Measurements from ENCODE around the gene RAB8B. TPM values are rescaled to one million over a fixed set of nuclear protein-coding genes. Genes with fewer than 3 reads are reported as not detected.

The RAB8B gene
- total and polyA plus RNA-seq, 12 donors: 5.2 to 54.4 (median 35.5) TPM

- no peak for DNase-seq
- Histone ChIP-seq H3K4me1 (replicated peaks in 1 of 2) (no peaks in the 10 kb centered on the region), H3K27me3 (no peaks in the 10 kb centered on the region), H3K9me3 (replicated peaks in 1 of 3) (no peaks in the 10 kb centered on the region), H3K36me3 (replicated peaks in 1 of 2) (peaks cover 0 to 44% of the 10 kb centered on the region in 2 donors), H3K27ac (no peak overlapping the region), H3K4me3 (no peak overlapping the region)
- intact Hi-C loops (cut with DNase I): no loop called here
- no peak for TF ChIP-seq POLR2A (IDR thresholded peaks at IDR 0.05)
- TF ChIP-seq, protein P1, sequence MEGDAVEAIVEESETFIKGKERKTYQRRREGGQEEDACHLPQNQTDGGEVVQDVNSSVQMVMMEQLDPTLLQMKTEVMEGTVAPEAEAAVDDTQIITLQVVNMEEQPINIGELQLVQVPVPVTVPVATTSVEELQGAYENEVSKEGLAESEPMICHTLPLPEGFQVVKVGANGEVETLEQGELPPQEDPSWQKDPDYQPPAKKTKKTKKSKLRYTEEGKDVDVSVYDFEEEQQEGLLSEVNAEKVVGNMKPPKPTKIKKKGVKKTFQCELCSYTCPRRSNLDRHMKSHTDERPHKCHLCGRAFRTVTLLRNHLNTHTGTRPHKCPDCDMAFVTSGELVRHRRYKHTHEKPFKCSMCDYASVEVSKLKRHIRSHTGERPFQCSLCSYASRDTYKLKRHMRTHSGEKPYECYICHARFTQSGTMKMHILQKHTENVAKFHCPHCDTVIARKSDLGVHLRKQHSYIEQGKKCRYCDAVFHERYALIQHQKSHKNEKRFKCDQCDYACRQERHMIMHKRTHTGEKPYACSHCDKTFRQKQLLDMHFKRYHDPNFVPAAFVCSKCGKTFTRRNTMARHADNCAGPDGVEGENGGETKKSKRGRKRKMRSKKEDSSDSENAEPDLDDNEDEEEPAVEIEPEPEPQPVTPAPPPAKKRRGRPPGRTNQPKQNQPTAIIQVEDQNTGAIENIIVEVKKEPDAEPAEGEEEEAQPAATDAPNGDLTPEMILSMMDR (IDR thresholded peaks at IDR 0.05): no peak
- 90 to 100% (median 94%) methylated on average over 5 of the region's 5 CpGs for WGBS, 4 donors
Measured at GRCh38 chr15:63306492-63307073, 117.2 kb downstream of the RAB8B start.

GRCh38 chr15:63308491-63308890 is 119.1 kb downstream of the RAB8B start:
- H3K4me3 ChIP-seq: no peak overlapping the region
- no peaks in the 10 kb centered on the region for H3K9me3 ChIP-seq (replicated peaks in 1 of 3)
- intact Hi-C loops (cut with DNase I): no loop called here
- H3K4me1 ChIP-seq (replicated peaks in 1 of 2): no peaks in the 10 kb centered on the region
- WGBS, 4 donors: 87 to 96% (median 89%) methylated on average over 4 of the region's 4 CpGs
- TF ChIP-seq POLR2A (IDR thresholded peaks at IDR 0.05): no peak
- TF ChIP-seq, protein P1 (IDR thresholded peaks at IDR 0.05): no peak
- H3K27ac ChIP-seq: no peak overlapping the region
- peaks cover 0 to 27% of the 10 kb centered on the region in 2 donors for H3K36me3 ChIP-seq (replicated peaks in 1 of 2)
- H3K27me3 ChIP-seq: no peaks in the 10 kb centered on the region
- no peak for DNase-seq

DNA sequence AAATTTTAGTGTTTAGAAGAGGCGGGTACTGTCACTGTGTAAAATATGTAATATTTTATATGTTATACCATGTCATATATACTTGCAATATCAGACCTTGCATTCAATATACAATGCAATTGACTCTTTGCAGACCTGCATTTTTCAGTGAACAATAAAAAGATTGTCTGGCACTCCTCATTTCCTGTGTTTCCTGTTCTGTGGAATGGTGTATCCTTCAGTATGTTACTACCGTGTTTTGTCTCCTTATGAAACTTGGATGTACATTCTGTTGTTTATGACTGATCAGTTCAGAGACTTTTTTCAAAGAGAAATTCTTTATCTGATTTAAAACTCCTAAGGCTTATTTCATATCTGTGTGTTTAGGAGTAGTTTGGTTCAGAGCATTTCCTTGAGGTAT is 119.5 kb downstream of the RAB8B start:
- H3K4me3 ChIP-seq: no peak overlapping the region
- intact Hi-C loops (cut with DNase I): no loop called here
- no peaks in the 10 kb centered on the region for H3K27me3 ChIP-seq
- H3K27ac ChIP-seq: no peak overlapping the region
- WGBS, 4 donors: 84 to 89% (median 87%) methylated on average over 2 of the region's 2 CpGs
- TF ChIP-seq POLR2A (IDR thresholded peaks at IDR 0.05): no peak
- TF ChIP-seq, protein P1 (IDR thresholded peaks at IDR 0.05): no peak
- peaks cover 0 to 27% of the 10 kb centered on the region in 2 donors for H3K36me3 ChIP-seq (replicated peaks in 1 of 2)
- no peaks in the 10 kb centered on the region for H3K4me1 ChIP-seq (replicated peaks in 1 of 2)
- DNase-seq: no peak
- H3K9me3 ChIP-seq (replicated peaks in 1 of 3): no peaks in the 10 kb centered on the region

DNA sequence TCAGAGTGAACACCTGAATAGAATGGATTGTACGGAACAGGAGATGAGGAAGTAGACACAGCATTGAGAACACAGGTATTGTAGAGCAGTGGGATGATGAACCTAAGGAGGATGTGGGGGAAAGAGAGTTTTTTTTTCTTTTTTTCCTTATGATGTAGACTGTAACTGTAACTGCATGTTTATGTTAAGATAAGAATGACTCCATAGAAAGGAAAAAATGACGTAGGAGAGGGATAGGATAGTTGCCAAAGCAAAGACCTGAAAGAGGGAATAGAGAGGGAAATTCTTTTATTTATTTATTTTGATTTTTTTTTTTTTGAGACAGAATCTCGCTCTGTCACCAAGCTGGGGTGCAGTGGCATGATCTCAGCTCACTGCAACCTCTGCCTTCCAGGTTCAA is 121.2 kb downstream of the RAB8B start:
- no peak overlapping the region for H3K27ac ChIP-seq
- intact Hi-C loops (cut with DNase I): no loop called here
- no peak for DNase-seq
- no peaks in the 10 kb centered on the region for H3K27me3 ChIP-seq
- no peaks in the 10 kb centered on the region for H3K9me3 ChIP-seq (replicated peaks in 1 of 3)
- TF ChIP-seq POLR2A (IDR thresholded peaks at IDR 0.05): no peak
- TF ChIP-seq, protein P1 (IDR thresholded peaks at IDR 0.05): no peak
- peaks cover 0 to 12% of the 10 kb centered on the region in 2 donors for H3K36me3 ChIP-seq (replicated peaks in 1 of 2)
- H3K4me3 ChIP-seq: no peak overlapping the region
- H3K4me1 ChIP-seq (replicated peaks in 1 of 2): no peaks in the 10 kb centered on the region
- WGBS, 4 donors: 87 to 92% (median 91%) methylated on average over 3 of the region's 3 CpGs
